Subcutaneous abdominal adipose tissue (tissue), 5 donors: ENCODE data around the gene ZHX3.

Experiments
- H3K27ac ChIP-seq: one replicate; pipeline ENCODE4 v1.7.0; 2013; ENCODE audit warnings: low read depth, mild to moderate bottlenecking, inconsistent platforms, low read length, moderate library complexity
- H3K27me3 ChIP-seq, 5 donors: one replicate each; pipeline ENCODE4 v1.7.0; 2013; ENCODE audit warnings: low read length in 5 of 5, inconsistent platforms in 1 of 5; ENCODE audit not compliant: control insufficient read depth in 5 of 5, insufficient read depth in 4 of 5
- H3K36me3 ChIP-seq, 5 donors: one replicate each; pipeline ENCODE4 v1.7.0; 2013; ENCODE audit warnings: low read length in 5 of 5; ENCODE audit not compliant: control insufficient read depth in 5 of 5, insufficient read depth in 5 of 5
- H3K4me1 ChIP-seq, 5 donors: one replicate each; pipeline ENCODE4 v1.7.0; 2013; ENCODE audit warnings: low read length in 5 of 5, mild to moderate bottlenecking in 3 of 5, moderate library complexity in 1 of 5; ENCODE audit not compliant: control insufficient read depth in 5 of 5, insufficient read depth in 5 of 5
- H3K4me3 ChIP-seq, 5 donors: one replicate each; pipeline ENCODE4 v1.7.0; 2013; ENCODE audit warnings: low read length in 5 of 5, low read depth in 1 of 5
- H3K9ac ChIP-seq, 5 donors: one replicate each; pipeline ENCODE4 v1.7.0; 2013; ENCODE audit warnings: low read length in 5 of 5, mild to moderate bottlenecking in 4 of 5, moderate library complexity in 3 of 5
- H3K9me3 ChIP-seq, 5 donors: one replicate each; pipeline ENCODE4 v1.7.0; 2013; ENCODE audit warnings: low read length in 5 of 5; ENCODE audit not compliant: control insufficient read depth in 5 of 5
- donor health status: healthy.
- donor health status: healthy.
- donor health status: healthy.
- donor health status: healthy.
- donor health status: healthy.

Gene ZHX3

GRCh38 chr20:41154436-41155176, 162.9 kb downstream of the ZHX3 start:
- Histone ChIP-seq H3K4me3 (no peak overlapping the region), H3K36me3 (peaks cover 0 to 3% (median under 1%) of the 10 kb centered on the region in 5 donors), H3K9ac (no peak overlapping the region), H3K27ac (peak overlapping the region; percentile 61), H3K27me3 (no peaks in the 10 kb centered on the region), H3K4me1 (peaks cover 0 to 93% (median 37%) of the 10 kb centered on the region in 5 donors), H3K9me3 (no peaks in the 10 kb centered on the region)

GRCh38 chr20:41152108-41152757, 165.3 kb downstream of the ZHX3 start:
- H3K27me3 ChIP-seq: no peaks in the 10 kb centered on the region
- H3K9me3 ChIP-seq: no peaks in the 10 kb centered on the region
- no peak overlapping the region for H3K4me3 ChIP-seq
- no peaks in the 10 kb centered on the region for H3K36me3 ChIP-seq
- H3K27ac ChIP-seq: peak overlapping the region; percentile 67
- peaks cover 8 to 95% (median 54%) of the 10 kb centered on the region in 5 donors for H3K4me1 ChIP-seq
- peak overlapping the region in 2 of 5 donors; percentile 4 to 26 for H3K9ac ChIP-seq

- Histone ChIP-seq H3K27me3 (no peaks in the 10 kb centered on the region), H3K9ac (no peak overlapping the region), H3K4me1 (peaks cover 11 to 95% (median 62%) of the 10 kb centered on the region in 5 donors), H3K9me3 (no peaks in the 10 kb centered on the region), H3K36me3 (no peaks in the 10 kb centered on the region), H3K27ac (peak overlapping the region; percentile 67), H3K4me3 (no peak overlapping the region)
Measured at GRCh38 chr20:41151134-41151869, 166.2 kb downstream of the ZHX3 start.

DNA sequence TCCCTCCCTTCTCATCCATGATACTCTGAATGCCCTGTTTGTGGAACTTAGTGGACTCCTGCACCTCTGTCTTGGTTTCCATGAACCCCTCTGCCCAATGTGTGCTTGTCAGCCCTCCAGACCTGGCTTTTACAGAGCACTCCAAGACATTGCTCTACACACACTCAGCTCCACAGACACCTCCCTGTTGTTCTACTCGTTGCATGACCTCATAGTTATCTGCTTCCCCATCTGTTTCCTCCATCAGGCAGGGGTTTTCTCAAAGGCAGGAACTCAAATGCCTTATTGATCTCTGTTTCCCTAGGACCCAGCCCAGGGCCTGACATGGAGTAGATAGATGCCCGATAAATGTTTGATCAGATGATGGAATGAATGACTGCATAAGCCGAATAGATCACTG, 166.9 kb downstream of the ZHX3 start:
- Histone ChIP-seq H3K4me1 (peaks cover 17 to 97% (median 67%) of the 10 kb centered on the region in 5 donors), H3K27ac (peak overlapping the region; percentile 67), H3K4me3 (no peak overlapping the region)

DNA sequence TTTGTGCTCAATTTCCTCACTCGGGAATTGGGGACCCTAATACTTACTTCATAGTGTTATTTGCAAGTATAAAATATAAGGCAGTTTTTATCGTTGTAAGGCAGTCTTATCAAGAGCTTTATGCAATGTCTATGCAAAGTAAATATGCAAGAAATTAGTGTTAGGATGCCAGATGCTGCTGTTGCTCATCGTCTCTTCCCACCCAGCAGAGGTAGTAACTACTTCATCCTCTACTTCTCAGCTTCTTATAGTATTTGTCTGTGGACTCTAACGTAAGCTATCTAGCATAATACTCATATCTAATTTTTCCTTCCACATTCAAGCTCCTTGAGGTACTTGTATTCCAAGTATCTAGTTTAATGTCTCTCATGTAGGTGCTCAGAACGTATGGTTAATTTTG, 168.6 kb downstream of the ZHX3 start:
- no peaks in the 10 kb centered on the region for H3K27me3 ChIP-seq
- no peak overlapping the region for H3K27ac ChIP-seq
- H3K9me3 ChIP-seq: no peaks in the 10 kb centered on the region
- H3K4me3 ChIP-seq: no peak overlapping the region
- no peak overlapping the region for H3K9ac ChIP-seq
- H3K36me3 ChIP-seq: peaks cover 0 to 4% (median 0%) of the 10 kb centered on the region in 5 donors
- H3K4me1 ChIP-seq: peaks cover 22 to 97% (median 62%) of the 10 kb centered on the region in 5 donors

More for the DNA sequence above, 166.9 kb downstream of the ZHX3 start:
- Histone ChIP-seq H3K36me3 (no peaks in the 10 kb centered on the region), H3K9ac (no peak overlapping the region), H3K27me3 (no peaks in the 10 kb centered on the region), H3K9me3 (no peaks in the 10 kb centered on the region)

- Histone ChIP-seq H3K4me1 (peaks cover 22 to 99% (median 57%) of the 10 kb centered on the region in 5 donors), H3K36me3 (peaks cover 0 to 4% (median 0%) of the 10 kb centered on the region in 5 donors), H3K27me3 (no peaks in the 10 kb centered on the region), H3K9ac (peak overlapping the region in 2 of 5 donors; percentile 19 to 47), H3K4me3 (no peak overlapping the region), H3K27ac (peak overlapping the region; percentile 75), H3K9me3 (no peaks in the 10 kb centered on the region)
Measured at GRCh38 chr20:41147767-41148191, 169.8 kb downstream of the ZHX3 start.

- Histone ChIP-seq H3K4me1 (peaks cover 25 to 99% (median 64%) of the 10 kb centered on the region in 5 donors), H3K9ac (peak overlapping the region in 1 of 5 donors; percentile 11), H3K9me3 (no peaks in the 10 kb centered on the region), H3K27ac (peak overlapping the region; percentile 75), H3K36me3 (peaks cover 0 to 4% (median 0%) of the 10 kb centered on the region in 5 donors), H3K4me3 (peak overlapping the region in 1 of 5 donors; percentile 11), H3K27me3 (no peaks in the 10 kb centered on the region)
Measured at GRCh38 chr20:41145821-41146620, 171.5 kb downstream of the ZHX3 start.

DNA sequence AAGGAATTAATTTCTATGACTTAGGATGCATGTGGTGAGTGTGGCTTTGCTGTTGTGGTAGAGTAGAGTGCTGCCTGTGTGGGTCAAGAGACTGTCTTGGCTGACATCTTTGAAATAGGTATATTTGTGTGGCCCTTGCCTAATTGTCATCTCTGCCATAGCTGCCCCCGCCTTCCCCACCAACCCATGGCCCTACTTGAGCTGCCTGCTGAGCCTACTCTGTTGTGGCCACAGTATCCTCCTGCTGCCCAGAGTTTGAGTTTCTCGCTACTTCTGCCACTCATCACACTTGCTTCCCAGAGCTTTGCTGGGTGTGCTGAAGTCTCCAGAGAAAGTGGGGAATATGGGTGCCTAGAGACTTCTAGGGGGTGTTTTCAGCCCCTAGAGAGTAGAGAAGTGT, 172.2 kb downstream of the ZHX3 start:
- H3K9ac ChIP-seq: peak overlapping the region in 1 of 5 donors; percentile 15
- peak overlapping the region in 1 of 5 donors; percentile 11 for H3K4me3 ChIP-seq
- peaks cover 0 to 4% (median 0%) of the 10 kb centered on the region in 5 donors for H3K36me3 ChIP-seq
- peak overlapping the region; percentile 32 for H3K27ac ChIP-seq
- peaks cover 31 to 99% (median 67%) of the 10 kb centered on the region in 5 donors for H3K4me1 ChIP-seq
- no peaks in the 10 kb centered on the region for H3K27me3 ChIP-seq
- no peaks in the 10 kb centered on the region for H3K9me3 ChIP-seq

GRCh38 chr20:41143354-41143753, 174.2 kb downstream of the ZHX3 start:
- H3K27ac ChIP-seq: peak overlapping the region; percentile 32
- H3K4me3 ChIP-seq: no peak overlapping the region
- peaks cover 31 to 100% (median 76%) of the 10 kb centered on the region in 5 donors for H3K4me1 ChIP-seq
- no peaks in the 10 kb centered on the region for H3K27me3 ChIP-seq
- no peaks in the 10 kb centered on the region for H3K9me3 ChIP-seq
- peaks cover 0 to 4% (median 0%) of the 10 kb centered on the region in 5 donors for H3K36me3 ChIP-seq
- H3K9ac ChIP-seq: peak overlapping the region in 2 of 5 donors; percentile 3 to 26
